Hepatocyte (in vitro differentiated cells): Measurements from ENCODE around the gene MGLL. TPM values are rescaled to one million over a fixed set of nuclear protein-coding genes. Genes with fewer than 3 reads are reported as not detected.

Experiments used
- DNase-seq: peaks from one replicate; pipeline ENCODE4 v3.0.0-alpha.2; 2016; ENCODE audit warnings: low spot score
- H2AFZ ChIP-seq: fragments of 200-600 bp; sonication (generic); 2 replicates; pipeline ENCODE4 v1.6.0; 2016; ENCODE audit warnings: antibody characterized with exemption, mild to moderate bottlenecking
- H3K27ac ChIP-seq: fragments of 200-600 bp; sonication (generic); 2 replicates; pipeline ENCODE4 v1.5.1; 2016; ENCODE audit warnings: mild to moderate bottlenecking
- H3K27me3 ChIP-seq: fragments of 200-600 bp; sonication (generic); 2 replicates; pipeline ENCODE4 v1.6.1; 2016
- H3K36me3 ChIP-seq: fragments of 200-600 bp; sonication (generic); replicated peaks from 2 replicates; pipeline ENCODE4 v1.5.1; 2016; ENCODE audit warnings: low read depth; ENCODE audit not compliant: insufficient read depth
- H3K4me1 ChIP-seq: fragments of 200-600 bp; sonication (generic); 2 replicates; pipeline ENCODE4 v1.5.1; 2016; ENCODE audit warnings: mild to moderate bottlenecking, moderate library complexity; ENCODE audit not compliant: insufficient read depth
- H3K4me2 ChIP-seq: fragments of 200-600 bp; sonication (generic); 2 replicates; pipeline ENCODE4 v1.6.0; 2016
- H3K4me3 ChIP-seq: fragments of 200-600 bp; sonication (generic); 2 replicates; pipeline ENCODE4 v1.5.1; 2016; ENCODE audit warnings: mild to moderate bottlenecking
- H3K79me2 ChIP-seq: fragments of 200-600 bp; sonication (generic); 2 replicates; pipeline ENCODE4 v1.6.0; 2017; ENCODE audit warnings: mild to moderate bottlenecking
- H3K9me2 ChIP-seq: fragments of 200-600 bp; sonication (generic); replicated peaks from 2 replicates; pipeline ENCODE4 v1.6.0; 2017; ENCODE audit warnings: mild to moderate bottlenecking; ENCODE audit not compliant: insufficient read depth
- H3K9me3 ChIP-seq: fragments of 200-600 bp; sonication (generic); 2 replicates; pipeline ENCODE4 v1.5.1; 2016; ENCODE audit warnings: low read depth, mild to moderate bottlenecking
- H4K20me1 ChIP-seq: fragments of 200-600 bp; sonication (generic); 2 replicates; pipeline ENCODE4 v1.6.0; 2016; ENCODE audit warnings: mild to moderate bottlenecking; ENCODE audit not compliant: insufficient read depth, poor library complexity, severe bottlenecking
- EZH2 ChIP-seq: fragments of 200-600 bp; sonication (generic); IDR thresholded peaks from 2 replicates; pipeline ENCODE4 v1.6.1; 2016; ENCODE audit warnings: antibody characterized with exemption, mild to moderate bottlenecking, borderline replicate concordance
- EZH2phosphoT487 ChIP-seq: fragments of 200-600 bp; sonication (generic); IDR thresholded peaks from one replicate; pipeline ENCODE4 v1.6.1; 2018; ENCODE audit warnings: antibody characterized with exemption, mild to moderate bottlenecking, low read depth, moderate library complexity; ENCODE audit not compliant: unreplicated experiment, severe bottlenecking
- WGBS: methylation state at CpG from one replicate; pipeline ENCODE4 v1.1.6; 2016; ENCODE audit warnings: low lambda C conversion rate; ENCODE audit errors: missing lambda C conversion rate; 5-methylcytosine and 5-hydroxymethylcytosine counted together
- polyA plus RNA-seq: library from polyadenylated mRNA; unstranded; fragments of >200 nt; fragmentation: Nextera tagmentation; extraction: Ambion mirVana; gene quantifications from 2 replicates; pipeline ENCODE4 v1.2.1, GENCODE V29; 2016
- total RNA-seq: library from RNA; depleted of rRNA; stranded (reverse); fragments of >200 nt; gene quantifications from 2 replicates; pipeline ENCODE4 v1.2.3, GENCODE V29; 2014
- TF ChIP-seq, protein P1 (sequence below): fragments of 200-600 bp; sonication (generic); IDR thresholded peaks from 2 replicates; pipeline ENCODE4 v1.5.1; 2016; ENCODE audit warnings: antibody characterized with exemption, mild to moderate bottlenecking; ENCODE audit not compliant: poor library complexity

The MGLL gene
- total and polyA plus RNA-seq, 2 experiments from 2014 or later, result 7.3 to 21.4 TPM

DNA sequence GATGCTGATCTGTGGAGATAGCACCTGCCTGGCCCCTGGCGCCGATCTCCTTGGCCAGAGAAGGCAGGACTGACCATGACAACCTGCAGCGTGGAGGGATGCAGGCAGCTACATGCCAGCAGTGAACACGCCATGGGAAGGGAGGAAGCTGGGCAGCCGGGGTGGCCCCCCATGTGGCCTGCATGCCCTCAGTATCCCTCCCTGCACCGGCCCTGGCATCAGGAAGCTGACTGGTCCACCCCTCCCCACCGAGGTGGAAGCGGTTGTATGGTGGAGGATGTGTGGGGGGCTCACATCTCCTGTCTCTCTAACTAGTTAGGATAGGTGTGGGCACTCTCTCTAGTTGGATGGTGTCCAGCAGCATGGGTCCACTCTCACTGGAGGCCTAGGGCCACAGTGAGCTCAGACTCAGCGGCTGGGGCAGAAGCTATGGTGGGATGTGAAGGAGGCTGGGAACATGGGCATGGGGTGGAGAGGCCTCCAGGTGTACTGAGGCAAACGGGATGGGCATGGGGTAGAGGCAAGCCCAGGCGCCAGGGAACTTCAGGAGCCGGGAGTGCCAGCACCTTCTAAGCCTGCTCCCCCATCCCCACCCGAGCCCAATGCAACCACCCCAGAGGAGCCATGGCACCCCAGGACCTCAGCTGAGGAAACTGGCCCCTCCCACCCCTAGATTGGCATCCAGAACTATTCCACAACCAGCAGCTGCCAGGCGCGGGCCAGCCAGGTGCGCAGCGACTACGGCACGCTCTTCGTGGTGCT, 151.4 kb downstream of the MGLL start:
- no peaks in the 10 kb centered on the region for H3K9me3 ChIP-seq
- no peak overlapping the region for H3K4me3 ChIP-seq
- H3K27me3 ChIP-seq, result no peaks in the 10 kb centered on the region
- H3K9me2 ChIP-seq, result no peaks in the 10 kb centered on the region
- H3K4me2 ChIP-seq, result no peak overlapping the region
- H3K79me2 ChIP-seq, result no peaks in the 10 kb centered on the region
- no peaks in the 10 kb centered on the region for H4K20me1 ChIP-seq
- no peak for DNase-seq
- no peak overlapping the region for H2AFZ ChIP-seq
- 96% methylated on average over 19 of the region's 20 CpGs for WGBS
- TF ChIP-seq, protein P1, sequence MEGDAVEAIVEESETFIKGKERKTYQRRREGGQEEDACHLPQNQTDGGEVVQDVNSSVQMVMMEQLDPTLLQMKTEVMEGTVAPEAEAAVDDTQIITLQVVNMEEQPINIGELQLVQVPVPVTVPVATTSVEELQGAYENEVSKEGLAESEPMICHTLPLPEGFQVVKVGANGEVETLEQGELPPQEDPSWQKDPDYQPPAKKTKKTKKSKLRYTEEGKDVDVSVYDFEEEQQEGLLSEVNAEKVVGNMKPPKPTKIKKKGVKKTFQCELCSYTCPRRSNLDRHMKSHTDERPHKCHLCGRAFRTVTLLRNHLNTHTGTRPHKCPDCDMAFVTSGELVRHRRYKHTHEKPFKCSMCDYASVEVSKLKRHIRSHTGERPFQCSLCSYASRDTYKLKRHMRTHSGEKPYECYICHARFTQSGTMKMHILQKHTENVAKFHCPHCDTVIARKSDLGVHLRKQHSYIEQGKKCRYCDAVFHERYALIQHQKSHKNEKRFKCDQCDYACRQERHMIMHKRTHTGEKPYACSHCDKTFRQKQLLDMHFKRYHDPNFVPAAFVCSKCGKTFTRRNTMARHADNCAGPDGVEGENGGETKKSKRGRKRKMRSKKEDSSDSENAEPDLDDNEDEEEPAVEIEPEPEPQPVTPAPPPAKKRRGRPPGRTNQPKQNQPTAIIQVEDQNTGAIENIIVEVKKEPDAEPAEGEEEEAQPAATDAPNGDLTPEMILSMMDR, result no peak
- no peak for TF ChIP-seq EZH2
- TF ChIP-seq EZH2phosphoT487, result no peak
- no peak overlapping the region for H3K27ac ChIP-seq
- no peaks in the 10 kb centered on the region for H3K36me3 ChIP-seq
- peaks cover 5% of the 10 kb centered on the region for H3K4me1 ChIP-seq

DNA sequence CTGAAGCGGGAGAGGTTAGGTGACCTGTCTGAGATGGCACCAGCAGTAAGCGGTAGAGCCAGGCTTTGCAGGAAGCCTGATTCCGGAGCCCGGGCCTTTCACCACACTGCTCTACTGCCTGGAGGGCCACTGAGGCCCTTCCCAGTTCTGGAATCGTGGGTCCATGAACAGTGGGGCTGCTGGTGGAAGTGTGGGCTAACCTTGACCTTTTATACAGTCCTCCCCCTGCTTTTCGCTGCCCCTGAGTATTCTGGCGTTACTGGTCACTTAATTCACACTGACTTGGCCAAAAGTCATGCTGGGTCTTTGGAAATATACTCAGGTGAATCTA, 152.1 kb downstream of the MGLL start:
- TF ChIP-seq, protein P1, result no peak
- TF ChIP-seq EZH2phosphoT487 (no peak), EZH2 (no peak)
- Histone ChIP-seq H3K27ac (no peak overlapping the region), H2AFZ (no peak overlapping the region), H3K4me1 (peaks cover 5% of the 10 kb centered on the region), H3K4me2 (no peak overlapping the region), H3K27me3 (no peaks in the 10 kb centered on the region), H3K4me3 (no peak overlapping the region), H3K36me3 (no peaks in the 10 kb centered on the region), H3K9me2 (no peaks in the 10 kb centered on the region), H3K79me2 (no peaks in the 10 kb centered on the region), H4K20me1 (no peaks in the 10 kb centered on the region), H3K9me3 (no peaks in the 10 kb centered on the region)
- 97% methylated on average over 7 of the region's 7 CpGs for WGBS
- no peak for DNase-seq

GRCh38 chr3:127669541-127670228, 152.6 kb downstream of the MGLL start:
- TF ChIP-seq EZH2phosphoT487, result no peak

DNA sequence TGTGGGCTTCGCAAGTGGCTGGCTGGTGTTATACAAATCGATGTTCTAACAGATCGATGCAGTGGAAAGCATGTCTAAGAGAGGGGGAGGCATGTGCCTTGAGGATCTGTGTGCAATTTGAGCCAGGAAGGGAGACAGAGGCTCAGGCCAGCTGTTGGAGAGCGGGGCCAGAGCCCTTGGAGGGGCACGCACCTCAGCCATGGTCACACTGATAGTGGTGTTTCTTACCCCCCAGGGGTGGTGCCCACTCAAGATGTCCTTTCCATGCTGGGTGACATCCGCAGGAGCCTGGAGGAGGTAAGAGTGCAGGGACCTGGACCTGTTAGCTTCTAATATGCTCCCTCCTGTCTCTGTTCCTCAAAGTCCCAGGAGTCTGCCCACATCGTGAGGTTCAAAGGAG, 153.4 kb downstream of the MGLL start:
- WGBS, result 92% methylated on average over 7 of the region's 7 CpGs
- Histone ChIP-seq H3K36me3 (no peaks in the 10 kb centered on the region), H3K4me1 (peaks cover 5% of the 10 kb centered on the region), H3K79me2 (no peaks in the 10 kb centered on the region), H3K27me3 (no peaks in the 10 kb centered on the region), H3K9me2 (no peaks in the 10 kb centered on the region), H2AFZ (no peak overlapping the region), H3K4me3 (no peak overlapping the region), H3K27ac (no peak overlapping the region), H4K20me1 (no peaks in the 10 kb centered on the region), H3K9me3 (no peaks in the 10 kb centered on the region), H3K4me2 (no peak overlapping the region)
- no peak for DNase-seq
- TF ChIP-seq EZH2 (no peak), EZH2phosphoT487 (no peak)
- TF ChIP-seq, protein P1, result no peak

More at GRCh38 chr3:127669541-127670228, 152.6 kb downstream of the MGLL start:
- Histone ChIP-seq H3K4me2 (no peak overlapping the region), H4K20me1 (no peaks in the 10 kb centered on the region), H3K4me3 (no peak overlapping the region), H3K27ac (no peak overlapping the region), H3K27me3 (no peaks in the 10 kb centered on the region), H3K9me3 (no peaks in the 10 kb centered on the region), H3K36me3 (no peaks in the 10 kb centered on the region), H3K79me2 (no peaks in the 10 kb centered on the region), H2AFZ (no peak overlapping the region), H3K9me2 (no peaks in the 10 kb centered on the region), H3K4me1 (peaks cover 5% of the 10 kb centered on the region)
- 88% methylated on average over 14 of the region's 14 CpGs for WGBS
- no peak for DNase-seq
